SK-N-SH treated with all-trans-retinoic acid at 6 μM for 48 hours (cell line): ENCODE data around the gene HMCN2.

Experiments
- ATAC-seq: fragments of 200-7000 bp; cut with Tn5 transposase; 3 replicates; pipeline ENCODE4 v1.9.1; 2020; ENCODE audit warnings: mild to moderate bottlenecking, moderate library complexity
- BACH2 ChIP-seq: fragments of 250-450 bp; sonication (Bioruptor Pico); IDR thresholded peaks from 2 replicates; pipeline ENCODE4 v1.9.0; 2021; ENCODE audit warnings: mild to moderate bottlenecking, borderline replicate concordance
- CSDC2 ChIP-seq: fragments of 250-450 bp; sonication (Bioruptor Pico); IDR thresholded peaks from 2 replicates; pipeline ENCODE4 v1.5.0; 2020; ENCODE audit warnings: mild to moderate bottlenecking, moderate library complexity
- ESRRG ChIP-seq: fragments of 250-450 bp; sonication (Bioruptor Pico); IDR thresholded peaks from 2 replicates; pipeline ENCODE4 v1.6.1; 2021; ENCODE audit warnings: mild to moderate bottlenecking
- GLIS3 ChIP-seq: fragments of 250-450 bp; sonication (Bioruptor Pico); IDR thresholded peaks from 2 replicates; pipeline ENCODE4 v1.5.0; 2020; ENCODE audit warnings: mild to moderate bottlenecking, moderate library complexity
- OSR1 ChIP-seq: fragments of 250-450 bp; sonication (Bioruptor Pico); IDR thresholded peaks from 2 replicates; pipeline ENCODE4 v1.8.0; 2022; ENCODE audit warnings: moderate library complexity, mild to moderate bottlenecking, inconsistent platforms
- PPARA ChIP-seq: fragments of 250-450 bp; sonication (Bioruptor Pico); IDR thresholded peaks from 2 replicates; pipeline ENCODE4 v1.5.0; 2020; ENCODE audit warnings: mild to moderate bottlenecking, borderline replicate concordance
- RARB ChIP-seq: fragments of 250-450 bp; sonication (Bioruptor Pico); IDR thresholded peaks from 2 replicates; pipeline ENCODE4 v1.8.0; 2021; ENCODE audit warnings: mild to moderate bottlenecking, moderate library complexity
- SNAI2 ChIP-seq: fragments of 250-450 bp; sonication (Bioruptor Pico); IDR thresholded peaks from 2 replicates; pipeline ENCODE4 v1.5.0; 2020; ENCODE audit warnings: mild to moderate bottlenecking, moderate library complexity
- TCF4 ChIP-seq: fragments of 250-450 bp; sonication (Bioruptor Pico); IDR thresholded peaks from 2 replicates; pipeline ENCODE4 v1.8.0; 2021; ENCODE audit warnings: mild to moderate bottlenecking, moderate library complexity, borderline replicate concordance
- TOX ChIP-seq: fragments of 250-450 bp; sonication (Bioruptor Pico); IDR thresholded peaks from 2 replicates; pipeline ENCODE4 v1.8.0; 2021; ENCODE audit warnings: mild to moderate bottlenecking, moderate library complexity, borderline replicate concordance
- ZC3H10 ChIP-seq: fragments of 250-450 bp; sonication (Bioruptor Pico); IDR thresholded peaks from 2 replicates; pipeline ENCODE4 v1.5.1; 2021; ENCODE audit warnings: mild to moderate bottlenecking, moderate library complexity
- ZFP3 ChIP-seq: fragments of 250-450 bp; sonication (Bioruptor Pico); IDR thresholded peaks from 2 replicates; pipeline ENCODE4 v1.5.0; 2020; ENCODE audit warnings: mild to moderate bottlenecking, moderate library complexity
- ZFP30 ChIP-seq: fragments of 450-650 bp; formaldehyde crosslinking; IDR thresholded peaks from 2 replicates; pipeline ENCODE4 v1.5.0; 2022; ENCODE audit warnings: mild to moderate bottlenecking, moderate library complexity
- ZNF565 ChIP-seq: fragments of 450-650 bp; formaldehyde crosslinking; conservative IDR thresholded peaks from 2 replicates; pipeline ENCODE4 v1.5.0; 2020; ENCODE audit warnings: low read depth, mild to moderate bottlenecking, moderate library complexity
- ZNF70 ChIP-seq: fragments of 450-650 bp; formaldehyde crosslinking; IDR thresholded peaks from 2 replicates; pipeline ENCODE4 v1.5.0; 2020; ENCODE audit warnings: mild to moderate bottlenecking, moderate library complexity
- ZNF8 ChIP-seq: fragments of 450-650 bp; formaldehyde crosslinking; IDR thresholded peaks from 2 replicates; pipeline ENCODE4 v1.5.0; 2020; ENCODE audit warnings: mild to moderate bottlenecking, moderate library complexity
- TF ChIP-seq, protein P1 (sequence below): fragments of 250-450 bp; sonication (Bioruptor Pico); IDR thresholded peaks from 2 replicates; pipeline ENCODE4 v1.5.0; 2020; ENCODE audit warnings: mild to moderate bottlenecking, moderate library complexity
- TF ChIP-seq, protein P2 (sequence below): fragments of 250-450 bp; sonication (Bioruptor Pico); IDR thresholded peaks from 2 replicates; pipeline ENCODE4 v1.8.0; 2021; ENCODE audit warnings: low read depth, mild to moderate bottlenecking, moderate library complexity, borderline replicate concordance
- TF ChIP-seq, protein P3 (sequence below): fragments of 250-450 bp; sonication (Bioruptor Pico); IDR thresholded peaks from 2 replicates; pipeline ENCODE4 v1.5.1; 2021; ENCODE audit warnings: mild to moderate bottlenecking, moderate library complexity
- TF ChIP-seq, protein P4 (sequence below): fragments of 250-450 bp; sonication (Bioruptor Pico); IDR thresholded peaks from 2 replicates; pipeline ENCODE4 v1.5.1; 2020; ENCODE audit warnings: low read depth, mild to moderate bottlenecking, moderate library complexity
- TF ChIP-seq, protein P5 (sequence below): fragments of 250-450 bp; sonication (Bioruptor Pico); IDR thresholded peaks from 2 replicates; pipeline ENCODE4 v1.8.0; 2020; ENCODE audit warnings: mild to moderate bottlenecking, moderate library complexity, borderline replicate concordance

The HMCN2 gene

DNA sequence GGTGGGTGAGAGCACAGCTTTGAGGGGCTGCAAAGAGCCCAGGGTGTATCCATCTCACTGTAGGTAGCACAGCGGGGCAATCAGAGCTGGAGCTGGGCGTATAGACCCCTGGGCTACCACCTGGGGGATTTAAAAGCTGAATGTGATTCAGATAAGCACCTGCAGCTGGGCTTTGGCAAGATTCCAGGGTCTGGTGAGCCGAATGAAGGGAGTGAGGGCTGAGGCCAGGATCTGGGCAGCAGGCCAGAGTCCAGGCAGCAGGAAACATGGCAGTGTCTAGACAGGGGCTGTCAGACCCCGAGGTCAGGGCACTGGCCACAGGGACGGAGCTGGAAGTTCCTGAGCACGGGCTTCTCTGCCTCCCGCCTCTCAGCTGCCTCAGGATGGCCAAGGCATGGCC lies 187.9 kb downstream of the HMCN2 start:
- peak; percentile 42 for ATAC-seq
- no peak for TF ChIP-seq ZNF70 (CRISPR knock-in tag)
- TF ChIP-seq SNAI2, result peak; percentile 50; the same call in 1 of the 2 replicates
- TF ChIP-seq ZNF565 (CRISPR knock-in tag), result no peak
- no peak for TF ChIP-seq CSDC2 (CRISPR knock-in tag)
- TF ChIP-seq ZC3H10, result no peak
- no peak for TF ChIP-seq TOX (CRISPR knock-in tag)
- TF ChIP-seq TCF4 (CRISPR knock-in tag), result peak; percentile 46; the same call in 1 of the 2 replicates
- no peak for TF ChIP-seq ZFP30 (CRISPR knock-in tag)

DNA sequence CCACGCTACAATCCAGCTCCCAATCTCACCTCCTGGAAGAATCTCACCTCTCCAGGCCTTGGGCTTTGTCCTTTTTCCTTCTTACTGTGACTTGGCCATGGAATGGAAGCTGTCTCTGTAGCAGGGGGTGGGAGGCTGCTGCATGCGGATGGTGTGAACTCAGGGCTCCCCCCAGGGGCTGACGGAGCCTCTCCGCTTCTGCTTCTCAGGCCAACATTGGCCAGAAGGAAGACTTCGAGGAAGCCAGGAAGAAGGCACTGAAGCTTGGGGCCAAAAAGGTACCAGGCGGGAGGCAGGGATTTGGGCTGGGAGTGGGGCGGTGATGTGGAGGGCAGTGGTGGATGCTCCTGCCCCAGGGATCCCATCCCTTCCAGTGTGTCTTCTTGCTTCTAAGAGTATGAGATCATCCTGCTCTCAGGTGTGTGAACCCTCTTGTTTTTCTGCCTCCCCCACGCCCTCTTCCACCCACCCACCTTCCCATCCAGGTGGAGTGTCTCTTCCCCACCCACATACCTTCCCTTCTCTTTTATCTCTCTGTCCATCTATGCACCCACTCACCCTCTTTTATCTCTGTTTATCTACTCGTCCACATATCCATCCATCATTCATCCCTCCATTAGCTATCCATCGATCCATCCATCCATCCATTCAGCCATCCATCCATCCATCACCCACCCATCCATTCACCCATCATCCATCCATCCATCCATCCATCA lies 188.7 kb downstream of the HMCN2 start:
- TF ChIP-seq TCF4 (CRISPR knock-in tag) (no peak), SNAI2 (no peak), GLIS3 (no peak), RARB (CRISPR knock-in tag) (no peak), PPARA (CRISPR knock-in tag) (no peak), ZC3H10 (no peak), TOX (CRISPR knock-in tag) (no peak), OSR1 (CRISPR knock-in tag) (no peak), ESRRG (no peak), ZNF565 (CRISPR knock-in tag) (no peak), CSDC2 (CRISPR knock-in tag) (no peak), ZFP30 (CRISPR knock-in tag) (no peak)
- TF ChIP-seq, protein P1, sequence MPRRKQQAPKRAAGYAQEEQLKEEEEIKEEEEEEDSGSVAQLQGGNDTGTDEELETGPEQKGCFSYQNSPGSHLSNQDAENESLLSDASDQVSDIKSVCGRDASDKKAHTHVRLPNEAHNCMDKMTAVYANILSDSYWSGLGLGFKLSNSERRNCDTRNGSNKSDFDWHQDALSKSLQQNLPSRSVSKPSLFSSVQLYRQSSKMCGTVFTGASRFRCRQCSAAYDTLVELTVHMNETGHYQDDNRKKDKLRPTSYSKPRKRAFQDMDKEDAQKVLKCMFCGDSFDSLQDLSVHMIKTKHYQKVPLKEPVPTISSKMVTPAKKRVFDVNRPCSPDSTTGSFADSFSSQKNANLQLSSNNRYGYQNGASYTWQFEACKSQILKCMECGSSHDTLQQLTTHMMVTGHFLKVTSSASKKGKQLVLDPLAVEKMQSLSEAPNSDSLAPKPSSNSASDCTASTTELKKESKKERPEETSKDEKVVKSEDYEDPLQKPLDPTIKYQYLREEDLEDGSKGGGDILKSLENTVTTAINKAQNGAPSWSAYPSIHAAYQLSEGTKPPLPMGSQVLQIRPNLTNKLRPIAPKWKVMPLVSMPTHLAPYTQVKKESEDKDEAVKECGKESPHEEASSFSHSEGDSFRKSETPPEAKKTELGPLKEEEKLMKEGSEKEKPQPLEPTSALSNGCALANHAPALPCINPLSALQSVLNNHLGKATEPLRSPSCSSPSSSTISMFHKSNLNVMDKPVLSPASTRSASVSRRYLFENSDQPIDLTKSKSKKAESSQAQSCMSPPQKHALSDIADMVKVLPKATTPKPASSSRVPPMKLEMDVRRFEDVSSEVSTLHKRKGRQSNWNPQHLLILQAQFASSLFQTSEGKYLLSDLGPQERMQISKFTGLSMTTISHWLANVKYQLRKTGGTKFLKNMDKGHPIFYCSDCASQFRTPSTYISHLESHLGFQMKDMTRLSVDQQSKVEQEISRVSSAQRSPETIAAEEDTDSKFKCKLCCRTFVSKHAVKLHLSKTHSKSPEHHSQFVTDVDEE (CRISPR knock-in tag), result no peak
- TF ChIP-seq, protein P2, sequence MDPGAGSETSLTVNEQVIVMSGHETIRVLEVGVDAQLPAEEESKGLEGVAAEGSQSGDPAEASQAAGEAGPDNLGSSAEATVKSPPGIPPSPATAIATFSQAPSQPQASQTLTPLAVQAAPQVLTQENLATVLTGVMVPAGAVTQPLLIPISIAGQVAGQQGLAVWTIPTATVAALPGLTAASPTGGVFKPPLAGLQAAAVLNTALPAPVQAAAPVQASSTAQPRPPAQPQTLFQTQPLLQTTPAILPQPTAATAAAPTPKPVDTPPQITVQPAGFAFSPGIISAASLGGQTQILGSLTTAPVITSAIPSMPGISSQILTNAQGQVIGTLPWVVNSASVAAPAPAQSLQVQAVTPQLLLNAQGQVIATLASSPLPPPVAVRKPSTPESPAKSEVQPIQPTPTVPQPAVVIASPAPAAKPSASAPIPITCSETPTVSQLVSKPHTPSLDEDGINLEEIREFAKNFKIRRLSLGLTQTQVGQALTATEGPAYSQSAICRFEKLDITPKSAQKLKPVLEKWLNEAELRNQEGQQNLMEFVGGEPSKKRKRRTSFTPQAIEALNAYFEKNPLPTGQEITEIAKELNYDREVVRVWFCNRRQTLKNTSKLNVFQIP, result no peak
- TF ChIP-seq, protein P3, sequence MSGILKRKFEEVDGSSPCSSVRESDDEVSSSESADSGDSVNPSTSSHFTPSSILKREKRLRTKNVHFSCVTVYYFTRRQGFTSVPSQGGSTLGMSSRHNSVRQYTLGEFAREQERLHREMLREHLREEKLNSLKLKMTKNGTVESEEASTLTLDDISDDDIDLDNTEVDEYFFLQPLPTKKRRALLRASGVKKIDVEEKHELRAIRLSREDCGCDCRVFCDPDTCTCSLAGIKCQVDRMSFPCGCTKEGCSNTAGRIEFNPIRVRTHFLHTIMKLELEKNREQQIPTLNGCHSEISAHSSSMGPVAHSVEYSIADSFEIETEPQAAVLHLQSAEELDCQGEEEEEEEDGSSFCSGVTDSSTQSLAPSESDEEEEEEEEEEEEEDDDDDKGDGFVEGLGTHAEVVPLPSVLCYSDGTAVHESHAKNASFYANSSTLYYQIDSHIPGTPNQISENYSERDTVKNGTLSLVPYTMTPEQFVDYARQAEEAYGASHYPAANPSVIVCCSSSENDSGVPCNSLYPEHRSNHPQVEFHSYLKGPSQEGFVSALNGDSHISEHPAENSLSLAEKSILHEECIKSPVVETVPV, result no peak
- TF ChIP-seq, protein P4, sequence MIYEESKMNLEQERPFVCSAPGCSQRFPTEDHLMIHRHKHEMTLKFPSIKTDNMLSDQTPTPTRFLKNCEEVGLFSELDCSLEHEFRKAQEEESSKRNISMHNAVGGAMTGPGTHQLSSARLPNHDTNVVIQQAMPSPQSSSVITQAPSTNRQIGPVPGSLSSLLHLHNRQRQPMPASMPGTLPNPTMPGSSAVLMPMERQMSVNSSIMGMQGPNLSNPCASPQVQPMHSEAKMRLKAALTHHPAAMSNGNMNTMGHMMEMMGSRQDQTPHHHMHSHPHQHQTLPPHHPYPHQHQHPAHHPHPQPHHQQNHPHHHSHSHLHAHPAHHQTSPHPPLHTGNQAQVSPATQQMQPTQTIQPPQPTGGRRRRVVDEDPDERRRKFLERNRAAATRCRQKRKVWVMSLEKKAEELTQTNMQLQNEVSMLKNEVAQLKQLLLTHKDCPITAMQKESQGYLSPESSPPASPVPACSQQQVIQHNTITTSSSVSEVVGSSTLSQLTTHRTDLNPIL, result no peak
- TF ChIP-seq, all 23 proteins: peak for 0
- ATAC-seq, result no peak

DNA sequence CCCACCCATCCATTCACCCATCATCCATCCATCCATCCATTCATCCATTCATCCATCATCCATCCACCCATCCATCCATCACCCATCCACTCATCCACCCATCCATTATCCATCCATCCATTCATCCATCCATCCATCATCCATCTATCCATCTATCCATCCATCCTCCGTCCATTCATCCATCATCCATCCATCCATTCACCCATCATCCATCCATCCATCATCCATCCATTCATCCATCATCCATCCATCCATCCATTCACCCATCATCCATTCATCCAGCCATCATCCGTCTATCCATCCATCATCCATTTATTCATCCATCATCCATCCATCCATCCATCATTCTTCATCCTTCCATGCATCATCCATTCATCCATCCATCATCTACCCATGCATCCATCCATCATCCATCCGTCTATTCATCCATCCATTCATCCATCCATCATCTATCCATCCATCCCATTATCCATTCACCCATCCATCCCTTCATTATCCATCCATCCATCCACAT lies 189.3 kb downstream of the HMCN2 start:
- ATAC-seq, result no peak
- TF ChIP-seq RARB (CRISPR knock-in tag) (no peak), ZFP3 (CRISPR knock-in tag) (no peak), OSR1 (CRISPR knock-in tag) (no peak), TOX (CRISPR knock-in tag) (no peak), SNAI2 (no peak), ZNF8 (CRISPR knock-in tag) (no peak), BACH2 (CRISPR knock-in tag) (no peak), ZFP30 (CRISPR knock-in tag) (no peak), CSDC2 (CRISPR knock-in tag) (no peak), ZNF70 (CRISPR knock-in tag) (no peak)
- TF ChIP-seq, protein P5, sequence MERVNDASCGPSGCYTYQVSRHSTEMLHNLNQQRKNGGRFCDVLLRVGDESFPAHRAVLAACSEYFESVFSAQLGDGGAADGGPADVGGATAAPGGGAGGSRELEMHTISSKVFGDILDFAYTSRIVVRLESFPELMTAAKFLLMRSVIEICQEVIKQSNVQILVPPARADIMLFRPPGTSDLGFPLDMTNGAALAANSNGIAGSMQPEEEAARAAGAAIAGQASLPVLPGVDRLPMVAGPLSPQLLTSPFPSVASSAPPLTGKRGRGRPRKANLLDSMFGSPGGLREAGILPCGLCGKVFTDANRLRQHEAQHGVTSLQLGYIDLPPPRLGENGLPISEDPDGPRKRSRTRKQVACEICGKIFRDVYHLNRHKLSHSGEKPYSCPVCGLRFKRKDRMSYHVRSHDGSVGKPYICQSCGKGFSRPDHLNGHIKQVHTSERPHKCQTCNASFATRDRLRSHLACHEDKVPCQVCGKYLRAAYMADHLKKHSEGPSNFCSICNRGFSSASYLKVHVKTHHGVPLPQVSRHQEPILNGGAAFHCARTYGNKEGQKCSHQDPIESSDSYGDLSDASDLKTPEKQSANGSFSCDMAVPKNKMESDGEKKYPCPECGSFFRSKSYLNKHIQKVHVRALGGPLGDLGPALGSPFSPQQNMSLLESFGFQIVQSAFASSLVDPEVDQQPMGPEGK (CRISPR knock-in tag), result no peak
- TF ChIP-seq, protein P4, result no peak
- TF ChIP-seq, protein P3, result no peak
- TF ChIP-seq, protein P1 (CRISPR knock-in tag), result no peak
